ENCODE measurements around the gene TMEM81.

Gene TMEM81

DNA sequence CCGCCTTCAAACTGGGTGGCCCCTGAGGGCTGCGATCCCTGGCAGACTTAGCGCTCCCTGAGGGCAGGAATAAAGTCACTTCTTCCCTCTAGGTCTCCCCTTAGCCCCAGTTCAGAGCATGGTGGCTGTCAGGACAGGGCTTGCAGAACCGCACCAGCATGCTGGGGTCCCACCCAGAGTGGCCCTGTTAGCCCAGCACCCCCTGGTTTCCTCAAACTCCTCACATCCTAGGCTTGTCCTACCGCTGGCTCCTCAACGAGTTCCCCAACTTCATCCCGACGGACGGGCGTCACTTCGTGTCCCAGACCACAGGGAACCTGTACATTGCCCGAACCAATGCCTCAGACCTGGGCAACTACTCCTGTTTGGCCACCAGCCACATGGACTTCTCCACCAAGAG, 25.4 kb downstream of the TMEM81 start:
- no peak for DNase-seq (ENCODE audit: low read depth)

DNA sequence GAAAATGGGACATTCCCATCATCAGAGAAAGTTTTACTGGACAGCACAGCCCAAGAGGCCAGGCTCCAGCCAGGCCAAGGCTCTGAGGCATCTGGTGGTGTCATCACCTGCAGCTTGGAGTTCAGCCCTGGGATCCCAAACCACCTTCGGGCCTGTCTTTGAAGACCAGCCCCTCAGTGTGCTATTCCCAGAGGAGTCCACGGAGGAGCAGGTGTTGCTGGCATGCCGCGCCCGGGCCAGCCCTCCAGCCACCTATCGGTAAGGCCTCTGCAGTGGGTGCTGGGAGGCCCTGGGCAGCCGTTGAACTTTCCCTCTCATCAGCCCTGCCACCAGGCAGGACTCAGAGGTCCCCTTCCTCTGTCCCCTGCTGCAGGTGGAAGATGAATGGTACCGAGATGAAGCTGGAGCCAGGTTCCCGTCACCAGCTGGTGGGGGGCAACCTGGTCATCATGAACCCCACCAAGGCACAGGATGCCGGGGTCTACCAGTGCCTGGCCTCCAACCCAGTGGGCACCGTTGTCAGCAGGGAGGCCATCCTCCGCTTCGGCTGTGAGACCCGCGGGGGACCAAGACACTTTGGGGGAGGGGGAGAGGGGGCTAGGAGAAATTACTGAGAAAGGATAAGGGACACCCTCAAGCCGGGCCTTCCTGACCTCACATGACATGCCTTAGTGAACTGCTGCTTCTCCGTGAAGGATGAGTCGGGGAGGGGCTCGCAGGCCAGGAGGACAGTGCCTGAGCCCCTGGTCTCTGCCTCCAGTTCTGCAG, 26.3 kb downstream of the TMEM81 start:
- DNase-seq (ENCODE audit: low read depth): no peak

DNA sequence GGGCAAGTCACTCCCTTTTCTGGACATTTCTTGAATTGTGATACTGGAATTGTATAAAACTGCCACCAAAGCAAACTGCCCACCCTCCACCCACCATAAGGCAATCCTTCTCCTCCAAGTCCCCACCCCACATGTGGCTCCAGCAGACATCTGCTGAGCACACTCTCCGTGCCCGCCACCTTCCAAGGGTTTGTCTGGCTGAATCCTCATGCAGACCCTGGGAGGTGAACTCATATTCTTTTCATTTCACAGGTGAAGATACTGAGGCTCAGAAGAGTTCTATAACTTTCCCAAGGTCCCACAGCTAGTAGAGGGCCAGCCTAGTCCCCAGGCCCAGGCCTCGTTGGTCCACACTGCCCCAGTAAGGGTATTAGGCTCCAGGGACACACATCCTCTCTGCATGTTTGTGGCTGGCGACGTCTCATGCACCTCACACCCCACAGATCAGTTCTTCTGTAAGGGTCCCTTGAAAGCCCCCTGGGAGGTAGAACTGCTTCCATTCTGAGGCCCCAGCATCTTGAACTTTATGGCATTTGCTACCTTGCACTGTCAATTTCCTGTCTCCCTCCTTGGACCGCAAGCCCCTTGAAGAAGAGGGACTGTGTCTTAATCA, 27.2 kb downstream of the TMEM81 start:
- no peak for DNase-seq (ENCODE audit: low read depth)

DNA sequence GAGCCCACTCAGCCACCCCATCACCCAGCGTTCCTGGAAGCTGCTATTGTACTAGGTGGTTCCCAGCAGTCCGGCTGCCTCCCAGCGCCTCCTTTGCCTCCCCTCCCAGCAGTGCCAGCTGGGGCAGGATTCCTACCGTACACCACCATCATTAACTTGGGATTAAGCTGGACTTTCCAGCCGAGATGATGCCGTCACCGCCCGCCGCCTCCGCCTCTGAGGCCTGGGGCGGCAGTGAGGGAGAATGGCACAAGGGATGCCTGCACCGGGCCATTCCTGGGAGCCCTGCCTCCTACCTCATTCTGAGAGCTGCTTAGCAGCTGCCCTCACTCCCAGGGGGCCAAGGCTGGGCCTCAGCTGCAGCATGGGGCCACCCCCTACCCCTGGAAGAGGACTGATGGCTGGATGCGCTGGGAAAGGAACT, 28.1 kb downstream of the TMEM81 start:
- DNase-seq (ENCODE audit: low read depth): no peak

DNA sequence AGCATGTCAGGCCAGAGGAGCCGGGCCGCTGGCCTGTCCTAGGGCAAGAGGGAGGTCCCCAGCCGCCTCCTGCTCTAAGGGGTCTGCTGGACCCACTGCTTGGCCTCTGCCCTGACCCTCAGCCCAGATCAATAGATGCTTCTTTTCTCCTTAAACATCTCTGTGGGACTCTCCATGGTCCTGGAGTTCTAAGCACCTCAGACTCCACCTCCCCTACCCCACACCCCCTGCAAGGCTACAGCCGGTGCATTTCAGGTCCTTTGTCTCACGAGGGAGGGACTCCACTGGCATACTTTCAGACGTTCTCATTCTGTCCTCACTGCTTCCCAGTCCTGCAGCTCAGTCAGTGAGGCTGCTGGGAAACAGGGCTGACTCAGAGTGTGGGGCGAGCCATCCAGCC, 30.2 kb downstream of the TMEM81 start:
- no peak for DNase-seq (ENCODE audit: low read depth)

DNA sequence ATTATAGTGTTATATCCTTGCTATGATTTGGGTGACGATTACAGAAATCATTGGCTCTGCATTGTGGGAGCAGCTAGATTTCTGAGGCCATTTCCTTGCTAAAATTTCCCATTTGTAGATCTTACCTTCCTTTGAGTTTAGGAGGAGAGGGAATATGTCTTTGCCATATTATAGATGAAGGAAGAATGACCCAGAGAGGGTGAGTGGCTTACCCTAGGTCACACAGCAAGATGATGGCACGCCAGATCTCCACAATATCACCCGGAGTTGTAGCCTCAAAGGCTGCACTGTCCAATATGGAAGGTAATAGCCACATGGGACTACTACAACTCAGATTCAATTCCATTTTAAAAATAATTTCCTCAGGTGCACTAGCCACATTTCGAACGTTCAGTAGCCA, 31.0 kb downstream of the TMEM81 start:
- DNase-seq (ENCODE audit: low read depth): no peak

DNA sequence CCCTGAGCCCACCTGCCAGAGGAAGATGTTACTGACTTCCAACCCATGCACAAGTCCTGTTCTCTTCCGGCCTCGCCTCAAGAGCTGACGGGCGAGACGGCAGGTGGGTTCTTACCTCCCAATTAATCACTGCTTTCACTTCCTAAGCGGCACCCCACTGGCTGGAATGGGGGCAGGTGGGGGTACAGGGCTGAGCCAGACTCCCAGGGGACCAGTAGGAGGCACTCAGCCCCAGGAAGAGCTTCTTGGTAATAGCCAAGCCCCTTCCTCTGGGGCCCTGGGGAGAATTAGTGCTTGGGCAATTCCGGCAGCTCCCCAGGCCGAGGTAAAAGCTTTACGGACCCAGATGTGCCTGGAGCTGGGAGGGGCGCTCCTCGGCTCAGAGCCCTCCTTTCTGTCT, 31.6 kb downstream of the TMEM81 start:
- no peak for DNase-seq (ENCODE audit: low read depth)

DNA sequence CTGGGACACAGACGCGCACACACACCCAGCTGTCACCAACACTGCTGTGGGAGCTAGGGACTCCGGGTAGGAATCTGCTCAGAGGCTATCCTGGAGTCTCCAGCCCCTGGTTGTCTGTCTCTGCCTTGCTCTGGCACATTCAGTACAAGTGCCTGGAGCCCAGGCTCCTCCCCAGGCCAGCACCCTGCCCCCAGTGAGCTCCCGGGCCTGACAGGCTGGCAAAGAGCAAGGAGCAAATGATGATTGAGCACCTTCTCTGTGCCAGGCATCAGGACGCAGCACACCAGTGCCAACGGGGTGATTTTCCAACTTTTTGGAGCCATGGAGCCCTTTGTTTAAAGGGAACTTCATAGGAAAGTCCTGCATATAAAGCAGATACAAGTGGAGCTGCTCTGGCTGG, 34.8 kb downstream of the TMEM81 start:
- no peak for DNase-seq (ENCODE audit: low read depth)

DNA sequence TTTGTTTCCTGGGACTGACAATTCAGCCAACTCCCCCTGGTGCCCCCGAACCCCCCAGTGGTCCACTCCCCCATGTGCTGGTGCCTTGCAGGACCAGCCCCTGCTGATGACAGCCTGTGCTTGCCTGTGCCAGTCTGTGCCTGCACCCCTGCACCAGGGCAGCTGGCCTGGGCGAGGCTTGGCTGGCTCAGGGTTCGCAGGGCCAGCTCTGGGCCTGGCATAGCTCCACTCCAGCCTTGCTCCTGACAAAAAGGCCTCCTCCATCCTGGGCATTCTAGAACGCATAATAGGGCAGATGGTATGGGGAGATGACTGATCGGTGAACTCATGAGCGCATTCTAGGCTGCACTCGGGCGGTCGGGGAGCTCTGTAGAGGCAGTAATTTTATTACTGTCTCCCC, 35.9 kb downstream of the TMEM81 start:
- DNase-seq (ENCODE audit: low read depth): no peak

DNA sequence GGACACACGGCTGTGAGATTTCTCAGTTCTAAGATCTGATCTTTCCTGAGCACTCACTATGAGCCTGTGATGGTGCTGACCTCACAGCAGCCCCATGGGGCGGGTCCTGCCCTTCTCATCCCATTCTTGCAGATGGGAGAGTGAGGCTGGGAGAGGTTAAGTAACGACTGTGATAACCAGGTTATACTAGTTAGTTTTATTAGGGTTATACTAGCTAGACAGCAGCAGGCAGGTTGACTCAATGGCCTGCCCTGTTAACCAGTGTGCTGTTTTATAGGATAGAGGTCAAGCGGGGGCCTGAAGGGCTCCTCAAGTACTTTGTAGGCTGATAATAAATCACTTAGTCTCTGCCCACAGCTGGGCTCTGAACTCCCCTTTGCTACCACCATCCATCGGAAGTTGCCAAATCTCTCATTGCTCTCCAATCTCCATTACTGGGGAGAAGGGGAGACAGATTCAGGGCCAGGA, 36.5 kb downstream of the TMEM81 start:
- no peak for DNase-seq (ENCODE audit: low read depth)

DNA sequence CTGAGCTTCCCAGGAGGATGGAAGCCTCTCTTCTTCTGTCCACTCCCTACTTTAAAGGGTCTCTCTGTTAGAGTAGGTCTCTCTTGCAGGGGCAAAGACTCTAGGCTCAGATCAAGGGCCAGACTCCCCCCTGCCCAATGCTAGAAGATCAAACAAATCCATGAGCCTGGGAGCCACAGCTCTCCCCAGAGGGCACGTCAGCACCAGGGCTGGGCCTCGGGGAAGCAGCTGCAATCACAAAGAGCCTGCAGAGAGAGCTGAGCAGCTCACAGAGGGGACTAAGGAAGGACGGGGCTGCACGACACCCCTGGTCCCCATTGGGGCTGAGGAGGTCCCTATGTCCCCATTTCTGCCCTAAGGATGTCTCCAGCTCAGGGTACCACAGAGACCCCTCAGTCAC, 37.4 kb downstream of the TMEM81 start:
- no peak for DNase-seq (ENCODE audit: low read depth)

DNA sequence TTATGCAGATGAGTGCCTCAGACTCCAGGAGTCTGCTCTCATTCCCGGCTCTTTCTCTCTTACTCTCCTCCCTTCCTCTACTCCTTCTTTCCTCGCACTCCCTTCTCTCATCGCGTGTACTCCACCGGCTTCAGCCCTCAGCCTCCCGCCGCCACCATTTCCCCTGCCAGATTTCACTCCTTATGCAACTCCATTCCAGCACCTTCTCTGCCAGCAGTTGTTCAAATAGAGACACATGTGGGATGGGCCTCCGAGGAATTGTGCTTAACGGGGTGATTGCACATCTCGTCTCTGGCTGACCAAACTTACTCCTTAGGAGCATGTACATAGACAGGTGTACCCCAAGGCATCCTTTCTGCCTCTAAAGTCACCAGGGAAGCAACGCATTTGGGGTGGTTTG, 39.1 kb downstream of the TMEM81 start:
- DNase-seq (ENCODE audit: low read depth): no peak

DNA sequence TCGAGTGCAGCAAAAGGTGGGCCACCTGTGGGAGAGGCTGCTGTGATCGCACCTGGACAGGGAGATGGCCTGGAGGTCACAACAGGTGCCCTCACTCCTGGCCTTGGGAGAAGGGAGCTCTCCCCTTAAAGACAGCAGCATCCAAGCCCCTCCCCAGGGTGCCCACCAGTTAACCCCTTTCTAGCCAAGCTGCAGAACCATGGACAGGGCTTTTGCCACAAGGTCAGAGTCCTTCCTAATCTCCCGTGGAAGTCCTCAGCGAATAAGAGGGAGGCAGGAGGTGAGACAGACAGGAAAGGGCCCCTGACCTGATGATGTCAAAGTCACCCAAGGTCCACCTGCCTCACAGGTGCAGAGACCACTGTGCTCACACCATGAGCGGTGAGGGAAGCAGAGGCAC, 39.5 kb downstream of the TMEM81 start:
- DNase-seq (ENCODE audit: low read depth): no peak

DNA sequence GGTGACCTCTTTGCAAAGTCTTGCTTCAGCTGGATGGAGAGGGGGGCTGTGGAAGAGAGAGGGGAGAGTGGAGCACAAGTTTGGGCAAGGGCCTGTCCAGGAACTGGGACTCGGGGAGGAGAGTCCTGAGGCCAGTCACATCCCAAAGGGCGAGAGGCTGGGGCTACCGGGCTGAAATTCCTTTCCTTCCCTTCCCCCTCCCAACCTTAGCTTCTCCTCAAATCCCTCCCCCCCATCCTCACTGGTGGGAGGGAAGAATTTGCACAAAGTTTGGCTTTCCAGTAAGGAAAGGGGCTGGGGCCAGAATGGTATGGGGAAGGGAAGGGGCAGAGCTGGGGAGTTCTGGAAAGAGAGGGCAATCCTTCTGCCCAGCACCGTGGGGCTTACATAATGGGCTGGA, 40.4 kb downstream of the TMEM81 start:
- no peak for DNase-seq (ENCODE audit: low read depth)

DNA sequence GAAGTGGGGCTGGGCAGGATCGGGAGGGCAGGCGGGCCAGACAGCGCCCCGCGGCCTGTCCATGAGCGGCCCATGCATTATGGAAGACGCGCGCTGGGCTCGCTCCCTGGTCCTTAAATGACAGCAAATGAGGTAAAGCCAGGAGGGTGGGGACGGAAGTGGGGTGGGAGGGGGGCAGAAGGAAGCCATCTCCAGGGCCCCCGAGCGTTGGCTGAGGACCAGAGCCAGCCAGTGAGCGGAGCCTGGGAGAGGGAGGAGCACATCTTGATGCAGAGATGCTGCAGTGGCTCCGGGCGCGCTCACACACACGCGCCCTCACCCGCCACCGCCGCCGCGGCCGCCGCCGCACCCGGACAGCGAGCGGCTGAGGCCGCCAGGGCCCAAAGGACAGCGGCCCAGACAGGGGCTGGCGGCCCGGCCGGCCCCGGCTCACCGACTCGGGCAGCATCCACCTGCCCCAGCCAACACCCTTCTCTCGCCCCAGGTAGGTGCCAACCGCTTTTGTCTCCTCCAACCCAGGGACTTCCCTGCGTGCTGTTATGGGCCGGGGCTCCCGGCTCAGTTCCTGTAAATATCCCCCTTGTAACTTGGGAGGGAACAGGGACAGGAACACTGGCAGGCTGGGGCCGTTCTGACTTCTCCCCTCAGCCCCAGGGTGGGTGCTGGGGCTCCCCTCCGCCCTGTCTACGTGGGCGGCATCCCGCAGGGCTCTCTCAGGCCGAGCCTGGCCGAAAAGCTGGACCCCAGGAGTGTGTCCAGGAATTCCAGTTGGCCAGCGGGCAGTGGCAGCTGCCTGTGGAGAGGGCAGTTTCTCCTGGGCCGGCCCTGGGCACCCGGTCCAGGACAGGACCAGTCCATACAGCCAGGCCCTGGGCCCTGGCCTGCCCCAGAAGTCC, 41.1 kb downstream of the TMEM81 start, which contains the start of gene CNTN2:
CNTN2 (plus strand) TSS at position 302 of the 896 bp plus-strand sequence. CDS start 9,974 bp downstream, outside the sequence.
- no peak for DNase-seq (ENCODE audit: low read depth)

DNA sequence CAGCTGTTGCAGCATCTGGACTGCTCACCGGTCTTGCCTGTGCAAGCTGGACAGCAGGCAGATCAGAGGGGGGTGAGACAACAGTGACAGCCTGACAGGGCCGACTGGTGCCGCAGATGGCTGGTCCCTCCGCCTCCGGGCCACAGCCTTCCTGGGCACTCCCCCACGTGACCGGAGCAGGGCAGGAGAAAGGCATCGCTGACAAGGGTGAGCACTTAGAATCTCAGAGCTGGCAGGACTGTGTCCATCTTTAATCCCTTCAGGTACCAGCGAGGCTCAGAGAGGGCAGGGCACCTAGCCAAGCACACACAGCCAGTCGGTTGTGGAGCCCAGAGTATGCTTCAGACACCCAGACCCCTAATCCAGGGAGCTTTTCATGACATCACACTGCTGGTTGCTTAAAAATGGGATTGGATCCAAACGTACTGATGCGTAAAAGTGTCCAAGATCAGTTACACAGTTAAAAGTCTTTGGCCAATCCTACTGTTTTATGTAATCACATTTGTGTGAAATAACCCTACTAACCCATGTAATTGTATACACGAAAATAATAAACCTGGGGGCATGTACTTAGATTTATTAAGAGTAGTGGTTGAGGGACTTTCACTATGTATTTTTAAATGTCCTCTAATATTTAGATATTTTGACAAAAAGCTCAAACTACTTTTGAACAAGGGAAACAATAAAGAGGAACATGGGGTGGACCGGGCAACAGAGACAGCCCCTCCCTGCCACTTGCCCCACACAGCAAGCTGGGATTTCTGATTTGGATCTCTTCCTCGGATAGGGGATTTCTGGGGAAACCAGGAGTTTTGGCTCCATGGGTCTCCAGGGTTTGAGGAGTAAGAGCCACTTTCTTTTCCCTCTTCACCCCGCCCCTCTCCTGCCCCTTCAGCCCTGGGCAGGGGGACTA, 42.0 kb downstream of the TMEM81 start:
- DNase-seq (ENCODE audit: low read depth): no peak

DNA sequence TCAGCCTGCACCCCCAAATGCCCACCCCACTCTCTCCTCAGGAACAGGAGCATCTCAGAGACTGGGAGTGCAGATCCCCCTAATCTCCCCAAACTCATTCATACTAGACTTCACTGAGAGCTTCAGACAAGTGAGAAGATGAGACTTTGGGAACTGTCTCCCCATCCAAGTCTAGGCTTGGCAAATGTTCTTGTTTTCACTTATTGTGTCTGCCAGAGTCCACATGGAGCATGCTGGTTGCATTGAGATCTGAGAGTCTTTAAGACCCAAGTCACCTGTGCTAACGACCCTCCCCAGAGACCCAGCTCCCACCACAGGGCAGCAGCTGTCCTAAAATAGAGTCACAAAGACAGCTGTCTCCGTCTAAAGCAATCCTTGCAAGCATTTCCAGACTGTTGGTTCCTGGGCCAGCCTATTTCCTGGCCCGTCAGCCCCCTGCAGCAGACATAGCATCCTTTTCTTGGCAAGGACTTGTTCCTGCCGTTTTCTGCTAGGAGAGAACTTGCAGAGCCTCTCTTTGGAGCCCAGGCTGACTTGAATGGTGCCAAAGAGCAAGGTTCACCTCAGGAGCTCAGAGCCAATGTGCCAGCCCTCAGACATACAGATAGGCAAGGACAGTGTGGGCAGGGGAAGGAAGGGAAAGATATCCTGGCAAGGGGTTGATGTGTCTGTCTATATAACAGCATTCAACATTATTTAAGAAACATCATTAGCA, 43.1 kb downstream of the TMEM81 start:
- no peak for DNase-seq (ENCODE audit: low read depth)

DNA sequence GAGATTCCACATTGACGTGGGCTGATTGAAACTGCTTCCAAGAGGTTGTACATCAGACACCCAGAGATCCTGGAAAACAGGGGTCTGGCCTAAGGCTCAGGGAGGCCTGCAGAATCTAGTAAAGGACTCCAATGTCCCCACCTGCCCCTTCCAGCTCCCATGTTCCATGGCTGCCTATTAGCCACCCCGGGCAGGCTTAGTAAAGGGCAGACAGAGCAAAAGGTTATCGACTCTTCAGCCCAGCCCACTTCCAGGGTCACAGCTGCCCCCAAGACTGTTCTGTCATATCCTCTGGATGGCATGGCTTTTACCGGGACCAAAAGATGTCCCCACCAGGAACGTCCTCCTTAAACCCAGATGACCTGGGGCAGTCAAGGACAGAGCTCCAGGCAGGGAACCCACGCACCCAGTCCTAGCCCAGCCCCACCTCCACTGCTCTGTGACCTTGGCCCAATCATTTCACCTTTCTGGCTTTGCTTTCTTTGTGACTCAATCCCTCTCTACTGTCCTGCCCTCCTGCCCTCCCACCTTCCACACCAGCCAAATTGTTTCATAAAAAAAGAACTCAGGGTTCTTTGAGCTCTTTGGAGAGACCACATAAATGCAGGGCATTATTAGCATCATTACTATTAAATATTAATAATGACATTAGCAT, 46.0 kb downstream of the TMEM81 start:
- no peak for DNase-seq (ENCODE audit: low read depth)

DNA sequence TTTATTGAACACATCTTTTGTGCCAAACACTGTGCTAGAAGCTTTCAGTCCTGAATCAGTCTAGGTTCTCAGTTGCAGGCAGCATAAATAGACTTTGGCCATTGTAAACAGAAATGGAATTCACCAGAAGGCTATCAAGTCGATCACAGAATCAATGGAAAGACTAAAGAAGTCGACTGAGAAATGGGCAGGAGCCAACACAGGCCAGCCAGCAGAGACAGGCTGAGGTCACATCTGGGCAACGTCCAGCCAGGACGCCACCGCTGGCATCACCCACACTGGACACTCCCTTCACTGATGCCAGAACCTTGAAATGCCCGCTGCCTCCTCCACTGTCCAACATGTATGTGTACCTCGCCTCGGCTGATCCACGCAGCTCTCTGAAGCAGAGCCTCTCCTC, 46.7 kb downstream of the TMEM81 start:
- DNase-seq (ENCODE audit: low read depth): no peak

Data from stimulated activated CD4-positive, alpha-beta T cell treated with anti-CD3 and anti-CD28 coated beads, Interleukin-2, amount 100 ng/mL, for 4 hours (primary cell).